Fibroblast of skin of right biceps (primary cell): ENCODE results near the gene ZNF606.
A peak's percentile ranks its signal among the peaks of the same experiment; 100 is the strongest.

Experiments used
- DNase-seq: peaks from one replicate; pipeline ENCODE4 v3.0.0-alpha.2; 2013

The ZNF606 gene

DNA sequence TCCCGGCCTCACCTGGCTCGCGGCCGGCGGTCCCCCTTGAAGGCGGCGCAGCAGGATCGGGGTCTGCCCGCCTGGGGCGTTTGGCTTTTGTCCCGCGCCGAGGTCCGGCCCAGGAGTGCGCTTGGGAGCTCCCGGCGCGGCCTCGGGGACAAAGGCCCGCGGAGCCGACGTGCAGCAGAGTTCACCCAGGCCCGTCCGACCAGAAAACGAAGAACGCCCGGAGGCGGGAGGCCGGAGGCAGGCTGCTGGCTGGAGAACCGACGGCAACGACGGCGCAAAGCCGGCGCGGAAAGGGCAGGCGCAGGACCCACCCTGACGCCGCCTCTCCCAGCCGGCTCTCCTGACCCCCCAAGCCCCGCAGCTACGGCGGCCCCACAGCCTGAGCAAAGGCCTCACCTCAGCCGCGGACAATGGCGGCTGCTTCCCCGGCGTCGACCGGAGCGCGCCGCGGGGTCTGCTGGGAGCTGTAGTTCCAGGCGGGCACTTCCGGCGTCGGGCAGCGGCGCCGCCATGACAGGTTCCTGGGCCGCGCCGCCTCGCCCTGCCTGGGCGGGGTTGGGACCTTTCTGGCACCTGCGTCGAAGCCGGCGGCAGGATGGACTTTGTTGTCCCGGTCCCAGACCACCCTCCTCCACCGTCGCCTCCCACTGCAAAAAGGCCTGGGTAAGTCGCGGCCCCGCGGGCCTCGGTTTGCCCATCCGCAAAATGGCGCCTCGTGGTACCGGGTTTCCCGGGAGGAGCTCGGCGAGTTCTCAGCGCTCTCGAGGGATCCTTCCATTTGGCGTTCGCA, at the start of gene ZNF606:
Gene ZNF606, minus strand, starts transcription at position 437 of the 790 bp plus-strand sequence. CDS start 1,501 bp downstream, outside the sequence.
- DNase-seq: peak; percentile 90

DNA sequence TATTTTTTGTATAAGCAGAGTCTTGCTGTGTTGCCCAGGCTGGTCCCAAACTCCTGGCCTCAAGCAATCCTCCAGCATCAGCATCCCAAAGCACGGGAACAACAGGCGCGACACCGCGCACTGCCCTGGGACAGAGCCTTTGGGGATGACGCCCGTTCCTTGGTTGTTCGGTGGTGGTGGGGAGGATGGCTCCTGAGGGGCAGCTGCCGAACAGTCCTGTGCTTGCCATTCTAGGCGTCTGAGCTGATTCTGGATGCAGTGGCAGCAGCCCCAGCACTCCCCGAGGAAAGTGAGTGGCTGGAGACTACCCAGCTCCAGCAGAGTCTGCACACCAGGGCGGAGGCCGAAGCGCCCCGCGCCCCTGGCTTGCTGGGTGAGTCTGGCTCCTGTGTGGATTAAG, 49.6 kb upstream of the ZNF606 start:
- DNase-seq: no peak

DNA sequence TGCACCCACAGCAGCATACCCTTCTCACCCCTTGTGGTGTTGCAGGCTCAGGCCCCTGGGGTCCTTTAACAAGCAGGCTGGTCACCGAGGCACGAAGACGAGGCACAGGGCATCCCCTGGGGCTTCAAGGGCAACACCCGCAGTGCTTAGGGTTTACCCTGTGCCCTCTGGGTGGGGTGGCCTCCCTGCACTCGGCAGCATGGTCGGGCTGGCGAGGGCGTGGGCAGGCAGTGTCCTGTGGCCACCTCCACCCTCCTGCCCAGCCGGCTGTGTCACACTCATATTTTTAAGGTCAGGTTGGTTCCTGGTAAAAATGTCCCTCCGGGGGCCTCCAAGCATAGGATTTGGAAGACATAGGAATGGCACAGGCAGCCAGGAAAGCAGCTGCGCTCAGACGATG, 45.1 kb upstream of the ZNF606 start:
- DNase-seq: no peak

DNA sequence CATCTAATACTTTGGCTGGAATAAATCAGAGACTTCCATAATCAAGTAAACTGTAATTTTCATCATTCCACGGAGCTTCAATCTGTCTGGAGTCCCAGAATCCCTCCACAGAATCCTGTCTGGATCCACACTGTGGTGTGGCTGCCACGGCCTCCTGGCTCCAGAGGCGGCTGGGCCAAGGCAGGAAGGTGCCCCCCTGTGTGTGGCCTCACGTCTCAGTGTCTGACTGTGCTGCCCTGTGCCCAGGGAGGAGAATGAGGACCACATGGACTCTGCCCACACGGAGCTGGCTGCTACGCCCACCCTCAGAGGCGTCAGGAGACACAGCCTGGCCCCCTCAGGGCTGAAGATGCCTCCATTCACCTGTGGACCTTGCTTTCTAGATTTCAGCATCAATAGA, 44.2 kb upstream of the ZNF606 start:
- no peak for DNase-seq

DNA sequence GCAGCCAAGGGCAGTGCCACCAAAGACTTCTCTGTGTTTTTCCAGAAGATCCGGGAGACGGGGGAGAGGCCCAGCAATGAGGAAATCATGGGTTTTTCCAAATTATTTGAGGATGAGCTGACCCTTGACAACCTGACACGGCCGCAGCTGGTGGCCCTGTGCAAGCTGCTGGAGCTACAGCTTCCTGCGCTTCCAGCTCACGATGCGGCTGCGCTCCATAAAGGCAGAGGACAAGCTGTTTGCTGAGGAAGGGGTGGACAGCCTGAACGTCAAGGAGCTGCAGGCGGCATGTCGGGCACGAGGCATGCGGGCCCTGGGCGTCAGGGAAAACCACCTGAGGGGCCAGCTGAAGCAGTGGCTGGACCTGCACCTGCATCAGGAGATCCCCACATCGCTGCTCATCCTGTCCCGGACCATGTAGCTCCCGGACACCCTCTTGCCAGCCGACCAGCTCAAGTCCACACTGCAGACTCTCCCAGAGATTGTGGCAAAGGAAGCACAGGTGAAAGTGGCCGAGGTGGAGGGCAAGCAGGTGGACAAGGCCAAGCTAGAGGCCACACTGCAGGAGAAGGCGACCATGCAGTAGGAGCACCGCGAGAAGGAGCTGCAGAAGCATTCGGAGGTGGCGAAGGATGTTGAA, 42.9 kb upstream of the ZNF606 start:
- no peak for DNase-seq

DNA sequence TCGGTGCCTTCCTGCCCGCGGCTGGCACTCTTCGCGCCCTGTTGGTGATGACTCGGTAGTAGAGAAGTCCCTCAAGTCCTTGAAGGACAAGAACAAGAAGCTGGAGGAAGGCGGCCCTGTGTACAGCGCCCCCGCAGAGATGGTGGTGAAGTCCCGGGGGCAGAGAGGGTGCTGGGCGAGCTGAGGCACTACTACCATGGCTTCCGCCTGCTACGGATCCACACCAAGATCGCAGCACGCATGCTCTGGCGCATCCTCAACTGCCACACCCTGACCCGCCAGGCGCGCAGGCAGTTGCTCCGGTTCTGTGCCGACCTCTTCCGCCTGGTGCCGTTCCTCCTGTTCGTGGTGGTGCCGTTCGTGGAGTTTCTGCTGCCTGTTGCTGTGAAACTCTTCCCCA, 42.3 kb upstream of the ZNF606 start:
- DNase-seq: no peak

DNA sequence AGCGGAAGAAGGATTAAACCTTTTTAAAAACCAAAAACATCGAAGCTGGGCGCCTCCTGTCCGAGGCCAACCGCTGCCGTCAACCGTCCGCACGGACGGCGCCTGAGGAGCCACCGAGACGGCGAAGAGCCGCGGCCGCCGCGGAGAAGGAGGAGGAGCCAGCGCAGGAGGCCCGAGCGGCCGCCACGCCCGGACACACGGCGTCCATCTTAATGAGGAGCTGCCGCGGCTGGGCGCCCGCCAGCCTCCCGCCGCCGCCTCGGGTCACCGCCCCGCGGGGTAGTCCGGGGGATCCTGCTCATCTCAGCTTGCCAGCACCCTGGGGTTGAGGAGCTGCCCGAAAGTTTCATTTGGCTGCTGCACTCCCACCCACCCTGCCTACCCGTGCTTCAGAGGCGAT, 41.8 kb upstream of the ZNF606 start:
- no peak for DNase-seq

DNA sequence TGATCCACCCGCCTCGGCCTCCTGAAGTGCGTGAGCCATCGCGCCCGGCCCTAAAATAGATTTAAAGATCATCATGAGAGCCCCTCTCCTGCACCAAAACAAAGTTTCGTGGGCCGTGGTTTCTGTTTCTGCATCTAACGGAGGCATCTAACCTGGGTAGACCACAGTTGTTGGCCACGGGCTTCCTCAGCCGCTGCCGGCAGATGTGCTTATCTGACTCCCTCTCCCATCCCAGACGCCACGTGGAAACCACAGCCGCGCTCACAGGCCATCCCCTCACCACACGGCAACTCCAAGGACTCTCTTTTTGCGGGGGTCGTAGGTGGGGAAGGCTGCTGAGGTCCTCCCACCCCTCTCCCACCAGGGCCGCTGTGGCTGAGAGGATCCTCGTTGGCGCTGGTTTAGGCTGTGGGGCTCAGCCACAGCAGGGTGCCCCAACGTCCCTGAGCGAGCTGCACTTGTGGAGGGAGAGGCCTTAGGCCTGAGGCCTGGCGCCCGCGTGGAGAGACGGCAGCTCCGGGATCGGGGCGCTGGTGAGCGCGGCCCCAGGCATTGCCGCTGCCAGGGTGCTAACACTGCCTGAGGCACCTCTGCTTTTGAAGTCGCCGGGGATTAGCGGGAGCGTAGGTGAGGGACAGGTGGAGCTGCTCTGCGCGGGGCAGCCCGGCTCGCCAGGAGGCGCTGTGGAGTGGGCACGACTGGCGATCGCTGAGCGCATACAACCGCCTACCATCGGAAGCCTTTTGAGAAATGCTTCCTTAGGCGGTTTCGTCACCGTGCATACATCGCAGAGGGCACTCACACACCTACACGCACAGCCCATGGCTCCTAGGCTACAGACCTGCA, 40.1 kb upstream of the ZNF606 start:
- DNase-seq: no peak

DNA sequence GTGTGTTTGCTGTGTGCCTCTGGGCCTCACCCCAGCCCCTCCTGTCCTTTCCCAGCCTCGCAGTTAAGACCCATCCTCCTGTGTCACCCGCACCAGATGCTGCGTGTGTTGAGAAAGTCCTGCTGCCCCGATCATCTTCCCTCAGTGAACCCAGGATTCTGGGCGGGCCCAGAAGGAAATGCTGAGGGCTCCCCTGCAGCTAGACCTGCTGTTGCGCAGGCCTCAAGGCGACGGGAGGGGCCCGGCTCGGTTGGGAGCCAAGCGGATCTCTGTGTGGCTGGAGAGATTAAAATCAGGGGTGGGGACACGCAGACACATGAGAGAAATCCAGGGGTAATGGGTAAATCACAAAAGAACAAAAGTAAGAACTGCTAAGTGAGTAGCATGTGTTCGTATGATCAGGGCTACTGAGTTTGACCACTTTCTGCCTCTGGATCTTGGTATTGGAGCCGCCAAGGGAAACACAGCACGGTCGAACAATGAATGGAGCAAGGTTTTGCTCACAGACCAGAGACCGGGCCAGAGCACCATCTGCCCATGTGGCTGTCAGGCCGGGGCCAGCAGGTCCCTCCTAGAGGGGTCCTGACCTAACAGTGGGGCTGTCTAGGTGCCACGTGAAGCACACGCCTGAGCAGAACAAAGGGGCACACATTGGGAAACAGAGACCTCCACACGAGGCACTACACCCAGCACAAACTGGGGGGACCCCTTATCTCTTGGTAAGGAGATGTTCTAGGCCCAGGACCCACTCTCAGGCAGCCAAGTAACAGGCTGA, 38.3 kb upstream of the ZNF606 start:
- DNase-seq: no peak

DNA sequence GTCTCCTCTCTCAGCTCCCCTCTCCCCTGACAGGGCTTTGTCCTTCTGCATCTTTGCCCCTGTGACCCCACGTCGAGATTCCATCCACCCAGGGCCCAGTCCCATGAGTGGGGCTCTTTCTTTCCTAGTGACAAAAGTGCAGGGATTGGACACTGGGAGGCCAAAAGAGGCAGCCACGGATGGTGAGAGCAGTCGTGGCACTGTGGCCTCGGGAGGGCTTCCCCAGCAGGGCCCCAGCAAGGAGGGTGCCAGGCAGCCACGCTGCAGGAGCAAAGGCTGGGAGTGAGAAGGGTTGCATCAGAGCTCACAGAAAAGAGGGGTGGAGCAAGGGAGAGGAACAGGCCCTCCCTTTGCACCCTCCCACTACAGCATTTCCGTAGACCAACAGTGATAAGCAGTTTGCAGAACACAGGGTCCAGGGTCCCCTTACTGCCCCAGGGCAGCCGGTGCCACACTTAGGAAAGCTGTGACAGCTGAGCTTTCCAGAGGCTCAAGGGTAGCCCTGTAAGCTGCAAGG, 36.1 kb upstream of the ZNF606 start:
- no peak for DNase-seq

DNA sequence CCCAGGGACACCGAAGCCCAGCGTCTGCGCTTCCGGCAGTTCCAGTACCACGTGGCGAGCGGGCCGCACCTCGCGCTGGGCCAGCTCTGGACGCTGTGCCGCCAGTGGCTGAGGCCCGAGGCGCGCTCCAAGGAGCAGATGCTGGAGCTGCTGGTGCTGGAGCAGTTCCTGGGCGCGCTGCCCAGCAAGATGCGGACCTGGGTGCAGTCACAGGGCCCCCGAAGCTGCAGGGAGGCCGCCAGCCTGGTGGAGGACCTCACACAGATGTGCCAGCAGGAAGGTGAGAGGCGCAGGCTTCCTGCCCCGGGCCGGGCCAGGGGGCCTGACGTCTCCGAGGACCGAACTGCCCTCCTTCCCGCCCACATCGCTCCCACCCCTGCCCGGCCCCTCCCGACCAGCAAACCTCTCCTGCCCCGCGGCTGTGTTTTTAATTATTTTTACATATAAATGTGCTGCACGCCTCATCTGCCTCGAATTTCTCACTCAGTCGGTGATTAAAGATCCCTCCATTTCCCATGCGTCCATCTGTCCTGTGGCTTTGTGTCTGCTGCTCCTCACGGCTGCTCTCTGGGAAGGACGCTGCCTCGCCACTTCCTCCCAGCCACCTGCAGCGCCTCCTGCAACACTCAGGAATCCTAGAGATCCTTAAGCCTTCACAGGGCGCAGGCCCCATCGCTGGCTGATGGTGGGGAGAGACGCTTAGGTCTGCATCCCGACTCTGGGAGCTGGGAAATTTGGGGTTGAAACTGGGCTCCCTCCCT, 35.5 kb upstream of the ZNF606 start:
- no peak for DNase-seq

DNA sequence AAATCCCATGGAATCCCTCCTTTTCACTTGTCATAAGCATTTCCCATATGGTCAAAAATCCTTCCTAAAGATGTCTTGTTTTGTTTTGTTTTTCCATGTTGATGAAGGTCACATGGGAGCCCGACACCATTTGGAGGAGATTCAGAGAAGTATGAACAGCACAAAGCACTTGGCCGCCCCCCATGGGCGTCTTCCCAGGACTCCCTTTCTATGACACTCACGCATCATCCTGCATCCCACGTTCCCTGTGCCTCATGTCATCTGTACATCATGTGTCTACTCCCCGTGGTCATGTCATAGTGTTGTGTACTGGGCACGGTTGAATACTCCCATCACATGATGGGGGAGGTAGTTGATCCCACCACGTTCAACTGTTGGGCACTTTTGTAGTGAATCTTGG, 33.2 kb upstream of the ZNF606 start:
- no peak for DNase-seq

DNA sequence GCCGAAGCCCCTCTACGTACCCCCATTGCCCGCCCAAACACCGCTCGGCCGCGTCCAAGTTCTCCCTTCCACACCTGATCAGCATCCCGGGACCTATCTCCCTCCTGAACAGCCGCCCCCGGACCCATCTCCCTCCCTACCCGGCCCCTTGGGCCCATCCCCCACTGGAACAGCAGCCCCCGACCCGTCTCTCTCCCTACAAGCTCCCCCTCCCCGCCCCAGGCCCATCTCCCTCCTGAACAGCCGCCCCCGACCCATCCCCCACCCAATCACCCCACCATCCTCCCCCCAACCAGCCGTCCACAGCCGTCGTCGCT, 31.8 kb upstream of the ZNF606 start:
- no peak for DNase-seq

DNA sequence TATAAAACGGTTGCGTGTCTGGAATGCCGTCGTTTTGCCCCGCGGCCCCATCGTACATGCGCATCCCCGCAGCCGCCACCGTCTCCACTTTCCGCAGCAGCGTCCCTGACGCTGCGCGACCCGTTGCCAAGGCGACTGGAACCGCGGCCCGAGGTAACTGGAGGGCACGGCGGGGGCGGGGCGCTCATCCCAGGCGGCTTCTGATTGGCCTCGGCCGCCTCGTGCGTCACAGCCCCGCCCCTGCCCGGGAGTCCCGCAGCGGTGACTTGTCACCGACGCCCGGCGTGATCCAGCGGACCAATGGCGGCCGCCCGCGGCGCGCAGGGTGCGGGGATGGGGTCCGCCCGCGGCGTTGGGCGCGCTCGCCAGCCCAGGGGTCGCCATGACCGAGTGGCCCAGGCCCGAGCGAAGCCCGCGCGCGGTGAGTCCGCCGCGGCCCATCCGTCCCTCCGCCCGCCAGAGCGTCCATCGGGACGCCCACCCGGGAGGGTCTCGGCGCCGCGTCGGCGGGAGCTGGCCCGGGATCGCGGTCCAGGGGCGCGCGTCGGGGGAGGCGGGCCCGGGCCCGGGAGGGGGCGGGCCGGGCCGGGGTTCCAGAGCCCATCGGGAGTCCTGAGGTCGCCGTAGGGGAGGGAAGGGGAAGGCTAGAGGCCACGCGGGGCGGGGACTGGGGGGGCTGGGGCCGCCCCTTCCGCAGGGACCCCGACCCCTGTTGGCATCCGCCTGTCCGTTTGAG, 31.3 kb upstream of the ZNF606 start, which contains the start of gene ZSCAN1:
Gene ZSCAN1, plus strand, starts transcription at position 285 of the 736 bp plus-strand sequence. CDS start 3,812 bp downstream, outside the sequence.
- peak; percentile 87 for DNase-seq

DNA sequence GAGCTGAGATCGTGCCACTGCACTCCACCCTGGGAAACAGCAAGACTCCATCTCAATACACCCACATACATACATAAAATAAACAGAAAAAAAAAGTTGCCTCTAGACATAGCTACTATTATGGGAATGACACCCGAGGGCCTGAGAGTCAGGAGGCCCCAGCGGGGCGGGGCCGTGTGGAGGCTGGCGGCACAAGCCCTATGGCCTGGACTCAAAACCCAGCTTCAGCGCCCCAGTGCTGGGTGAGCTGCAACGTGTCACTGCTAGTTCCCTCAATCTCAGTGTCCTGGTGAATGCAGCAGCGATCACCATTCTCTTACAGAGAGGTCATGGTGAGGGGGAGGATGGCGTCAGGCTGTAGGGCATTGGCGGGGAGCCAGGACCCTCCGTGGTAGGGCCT, 22.0 kb upstream of the ZNF606 start:
- DNase-seq: no peak

DNA sequence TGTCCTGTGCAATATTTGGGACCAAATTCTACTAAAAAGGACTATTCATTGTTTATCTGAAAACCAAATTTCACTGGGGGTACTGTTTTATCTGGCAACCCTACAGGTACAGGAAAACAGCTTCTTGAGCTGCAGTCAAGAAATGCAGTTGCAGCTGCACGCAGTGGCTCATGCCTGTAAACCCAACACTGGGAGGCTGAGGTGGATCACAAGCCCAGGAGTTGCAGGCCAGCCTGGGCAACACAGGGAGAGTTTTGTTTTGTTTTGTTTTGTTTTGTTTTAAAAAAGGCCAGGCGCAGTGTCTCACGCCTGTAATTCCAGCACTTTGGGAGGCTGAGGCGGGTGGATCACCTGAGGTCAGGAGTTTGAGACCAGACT, 19.7 kb upstream of the ZNF606 start:
- DNase-seq: no peak

DNA sequence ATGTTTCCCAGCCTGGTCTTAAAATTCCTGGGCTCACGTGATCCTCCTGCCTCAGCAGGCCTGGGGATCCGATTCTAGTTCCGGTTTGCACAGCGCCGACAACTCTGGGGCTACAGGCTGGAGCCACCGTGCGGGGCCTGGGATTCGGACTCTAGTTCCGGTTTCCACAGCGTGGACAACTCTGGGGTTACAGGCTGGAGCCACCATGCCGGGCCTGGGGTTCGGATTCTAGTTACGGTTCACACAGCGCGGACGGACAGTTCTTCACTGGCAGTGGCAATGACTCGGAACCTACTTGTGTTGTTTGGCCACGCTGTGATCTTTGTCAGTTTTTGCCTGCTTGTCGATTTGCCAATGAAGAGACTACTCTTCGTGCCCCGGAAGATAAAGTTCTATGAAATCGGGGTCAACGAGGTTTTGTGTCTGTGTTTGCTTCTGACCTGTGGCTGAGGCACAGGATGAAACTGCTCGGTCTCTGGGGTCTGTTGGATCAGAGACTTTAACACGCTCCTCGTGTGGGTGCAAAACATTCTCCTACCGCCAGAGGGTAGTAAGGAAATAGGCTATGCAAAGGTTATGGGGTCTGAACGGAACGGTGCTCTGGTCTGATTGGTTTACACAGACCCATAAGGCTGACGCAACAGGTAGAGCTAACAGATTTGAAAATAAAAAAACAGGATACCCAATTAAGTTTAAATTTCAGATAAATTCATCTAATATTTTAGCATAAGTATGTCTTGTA, 19.1 kb upstream of the ZNF606 start:
- peak; percentile 29 for DNase-seq

DNA sequence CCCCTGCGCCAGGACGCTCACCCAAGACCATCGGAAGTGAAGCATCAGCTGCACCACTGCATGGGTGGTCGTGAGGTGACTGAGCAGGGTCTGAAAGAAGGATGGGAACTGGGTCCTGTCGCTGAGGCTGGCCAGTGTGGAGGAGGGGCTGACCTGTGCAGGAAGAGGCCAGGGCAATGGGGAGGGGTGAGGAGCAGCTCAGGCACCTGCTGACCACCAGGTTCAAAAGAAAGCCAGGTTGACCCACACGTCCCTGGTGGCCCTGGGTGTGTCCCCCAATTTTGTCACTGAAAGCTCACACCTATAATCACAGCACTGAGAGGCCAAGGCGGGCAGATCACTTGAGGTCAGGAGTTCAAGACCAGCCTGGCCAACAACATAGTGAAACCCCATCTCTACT, 17.5 kb upstream of the ZNF606 start:
- no peak for DNase-seq

DNA sequence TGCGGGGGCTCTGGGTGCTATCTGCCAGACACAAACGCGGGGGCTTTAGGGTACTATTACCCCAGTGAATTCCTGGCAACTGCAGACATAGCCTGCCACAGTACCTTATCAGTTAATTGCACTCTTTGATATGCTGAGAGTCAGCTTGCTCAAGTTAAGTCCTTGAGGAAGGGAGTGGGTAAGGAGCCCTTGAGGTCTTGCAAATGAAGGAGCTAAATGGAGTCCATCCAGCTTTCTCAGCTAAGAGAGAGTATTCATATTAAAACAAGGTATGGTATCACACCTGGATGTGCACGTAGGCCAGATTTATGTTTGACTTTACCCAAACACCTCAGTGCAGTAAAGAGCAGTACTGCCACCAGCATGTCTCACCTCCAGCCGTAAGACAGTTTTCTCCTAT, 11.5 kb upstream of the ZNF606 start:
- no peak for DNase-seq

DNA sequence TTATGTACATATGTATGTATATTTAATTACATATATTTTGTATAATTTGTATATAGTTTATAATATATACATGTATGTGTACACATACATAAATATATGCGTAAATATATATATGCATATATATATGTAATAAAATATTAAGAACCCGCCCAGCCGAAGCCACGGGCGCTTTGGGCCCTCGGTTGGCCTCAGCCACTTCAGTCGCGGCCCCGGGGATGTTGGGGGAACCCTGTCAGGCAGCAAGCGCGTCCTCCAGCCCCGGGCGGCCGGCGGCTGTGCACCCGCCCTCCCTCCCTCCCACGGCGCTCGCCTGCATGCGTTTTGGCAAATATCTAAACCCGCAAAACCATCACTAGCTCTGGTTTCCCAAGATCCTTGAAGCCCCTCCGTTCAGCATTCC, 7.9 kb upstream of the ZNF606 start:
- DNase-seq: no peak
